Measurements from ENCODE around the gene BAHCC1.

- TF ChIP-seq PATZ1 (CRISPR knock-in tag; IDR thresholded peaks at IDR 0.05; ENCODE audit: borderline replicate concordance): no peak
- TF ChIP-seq BACH2 (CRISPR knock-in tag; IDR thresholded peaks at IDR 0.05; ENCODE audit: borderline replicate concordance): no peak
- no peak for TF ChIP-seq PPARA (CRISPR knock-in tag; IDR thresholded peaks at IDR 0.05; ENCODE audit: borderline replicate concordance)
- TF ChIP-seq ZNF70 (CRISPR knock-in tag; IDR thresholded peaks at IDR 0.05): no peak
- TF ChIP-seq ZC3H10 (CRISPR knock-in tag; IDR thresholded peaks at IDR 0.05): no peak
- no peak for TF ChIP-seq TSHZ2 (CRISPR knock-in tag; IDR thresholded peaks at IDR 0.05)
- TF ChIP-seq ZNF565 (CRISPR knock-in tag; conservative IDR thresholded peaks at IDR 0.05; ENCODE audit: low read depth): no peak
- TF ChIP-seq TOX (CRISPR knock-in tag; IDR thresholded peaks at IDR 0.05; ENCODE audit: borderline replicate concordance): no peak
- no peak for TF ChIP-seq ESRRG (CRISPR knock-in tag; IDR thresholded peaks at IDR 0.05)
Measured at GRCh38 chr17:81402530-81402941, 7.3 kb downstream of the BAHCC1 start.

Data from SK-N-SH treated with all-trans-retinoic acid at 6 μM for 48 hours (cell line).